Peyer's patch (tissue), 4 donors: ENCODE data around the gene ANKRD61. TPM values are rescaled to one million over a fixed set of nuclear protein-coding genes. Genes with fewer than 3 reads are reported as not detected.
A peak's percentile ranks its signal among the peaks of the same experiment; 100 is the strongest.

Experiments used
- DNase-seq, 3 donors: peaks; one replicate each; pipeline ENCODE4 v3.0.0-alpha.2; 2017 to 2019
- H3K27ac ChIP-seq, 4 donors: fragments of 200-600 bp; sonication (generic); one replicate each; pipeline ENCODE4 v1.5.1; 2016 to 2019
- H3K27me3 ChIP-seq, 2 donors: fragments of 200-600 bp; sonication (generic); one replicate each; pipeline ENCODE4 v1.5.1; 2019
- H3K36me3 ChIP-seq, 3 donors: fragments of 200-600 bp; sonication (generic); one replicate each; pipeline ENCODE4 v1.5.1; 2016 to 2019
- H3K4me1 ChIP-seq, 4 donors: fragments of 200-600 bp; sonication (generic); one replicate each; pipeline ENCODE4 v1.5.1; 2016 to 2019
- H3K4me3 ChIP-seq, 4 donors: fragments of 200-600 bp; sonication (generic); 1 replicate in 3 of 4; 2 replicates in 1 of 4; pipeline ENCODE4 v1.5.1; 2016 to 2019; ENCODE audit warnings: mild to moderate bottlenecking in 1 of 4
- H3K9me3 ChIP-seq, 4 donors: fragments of 200-600 bp; sonication (generic); one replicate each; pipeline ENCODE4 v1.5.1; 2016 to 2019; ENCODE audit warnings: mild to moderate bottlenecking in 1 of 4
- POLR2A ChIP-seq, 2 donors: fragments of 450-650 bp; IDR thresholded peaks; one replicate each; pipeline ENCODE4 v1.5.1; 2017; ENCODE audit warnings: antibody characterized with exemption in 2 of 2, mild to moderate bottlenecking in 2 of 2, moderate library complexity in 2 of 2
- total RNA-seq, 4 donors: library from RNA; depleted of rRNA; stranded (reverse); fragments of >200 nt; gene quantifications; one replicate each; pipeline ENCODE4 v1.1.0, GENCODE V29; 2016
- TF ChIP-seq, protein P1 (sequence below), 6 experiments: fragments of 450-650 bp in 4 of 6; fragments of 200-600 bp in 2 of 6; sonication (generic) in 1 of 6; IDR thresholded peaks; one replicate each; pipeline ENCODE4 v1.5.1; 2017 to 2019; ENCODE audit warnings: antibody characterized with exemption in 6 of 6, mild to moderate bottlenecking in 3 of 6, moderate library complexity in 1 of 6

Gene ANKRD61
- total RNA-seq, 4 donors from 2014 or later, result not detected

DNA sequence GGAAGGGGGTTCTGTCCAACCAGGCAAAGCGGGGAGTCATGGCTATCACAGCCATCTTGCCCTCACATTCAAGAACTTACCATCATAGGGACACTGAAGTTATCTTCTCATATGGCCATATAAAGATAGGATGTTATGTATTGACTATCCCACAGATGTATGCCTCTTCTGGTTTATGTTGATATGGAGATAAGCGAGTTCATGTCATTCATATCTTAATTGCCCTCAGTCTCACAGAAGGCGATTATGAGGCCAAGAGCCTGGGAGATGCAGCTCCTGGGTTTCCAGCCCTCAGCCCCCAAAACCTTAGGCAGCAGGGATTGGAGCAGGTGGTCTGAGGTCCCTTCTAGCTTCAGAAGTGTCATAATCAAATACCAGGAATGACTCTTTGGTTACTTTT, 8.5 kb upstream of the ANKRD61 start:
- DNase-seq, result no peak
- TF ChIP-seq POLR2A (IDR thresholded peaks at IDR 0.05), result no peak
- TF ChIP-seq, protein P1, sequence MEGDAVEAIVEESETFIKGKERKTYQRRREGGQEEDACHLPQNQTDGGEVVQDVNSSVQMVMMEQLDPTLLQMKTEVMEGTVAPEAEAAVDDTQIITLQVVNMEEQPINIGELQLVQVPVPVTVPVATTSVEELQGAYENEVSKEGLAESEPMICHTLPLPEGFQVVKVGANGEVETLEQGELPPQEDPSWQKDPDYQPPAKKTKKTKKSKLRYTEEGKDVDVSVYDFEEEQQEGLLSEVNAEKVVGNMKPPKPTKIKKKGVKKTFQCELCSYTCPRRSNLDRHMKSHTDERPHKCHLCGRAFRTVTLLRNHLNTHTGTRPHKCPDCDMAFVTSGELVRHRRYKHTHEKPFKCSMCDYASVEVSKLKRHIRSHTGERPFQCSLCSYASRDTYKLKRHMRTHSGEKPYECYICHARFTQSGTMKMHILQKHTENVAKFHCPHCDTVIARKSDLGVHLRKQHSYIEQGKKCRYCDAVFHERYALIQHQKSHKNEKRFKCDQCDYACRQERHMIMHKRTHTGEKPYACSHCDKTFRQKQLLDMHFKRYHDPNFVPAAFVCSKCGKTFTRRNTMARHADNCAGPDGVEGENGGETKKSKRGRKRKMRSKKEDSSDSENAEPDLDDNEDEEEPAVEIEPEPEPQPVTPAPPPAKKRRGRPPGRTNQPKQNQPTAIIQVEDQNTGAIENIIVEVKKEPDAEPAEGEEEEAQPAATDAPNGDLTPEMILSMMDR (IDR thresholded peaks at IDR 0.05), result no peak
- H3K36me3 ChIP-seq, result peaks cover 0 to 92% (median 0%) of the 10 kb centered on the region in 3 donors
- no peak overlapping the region for H3K27ac ChIP-seq
- H3K4me1 ChIP-seq, result peaks cover 0 to 15% (median 4%) of the 10 kb centered on the region in 4 donors
- no peaks in the 10 kb centered on the region for H3K27me3 ChIP-seq
- H3K4me3 ChIP-seq, result no peak overlapping the region
- H3K9me3 ChIP-seq, result no peaks in the 10 kb centered on the region

DNA sequence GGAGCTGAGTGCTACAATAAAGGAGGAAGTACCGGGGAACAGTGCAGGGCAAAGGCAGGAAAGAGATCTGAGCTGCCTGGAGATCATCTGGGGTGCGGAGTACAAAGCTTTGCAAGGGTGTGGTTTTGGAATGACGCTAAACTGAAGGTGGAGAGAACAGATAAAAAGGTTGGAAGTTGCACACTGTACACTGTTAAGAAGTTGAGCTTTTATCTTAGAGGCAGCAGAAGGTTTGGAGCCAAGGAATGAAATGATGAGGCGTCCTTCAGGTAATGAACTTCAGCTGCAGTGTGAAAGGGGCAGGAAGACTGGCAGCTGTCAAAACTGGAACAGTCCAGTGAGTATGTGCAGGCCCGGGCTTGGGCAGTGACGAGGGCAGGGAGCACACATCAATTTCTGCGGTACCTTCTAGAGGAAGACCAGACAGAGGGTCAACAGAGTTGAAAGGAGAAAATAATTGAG, 7.2 kb upstream of the ANKRD61 start:
- Histone ChIP-seq H3K36me3 (peaks cover 0 to 92% (median 0%) of the 10 kb centered on the region in 3 donors), H3K4me3 (no peak overlapping the region), H3K27ac (peak overlapping the region in 2 of 4 donors; percentile 56 to 68), H3K27me3 (no peaks in the 10 kb centered on the region), H3K9me3 (no peaks in the 10 kb centered on the region), H3K4me1 (peaks cover 0 to 15% (median 4%) of the 10 kb centered on the region in 4 donors)
- TF ChIP-seq POLR2A (IDR thresholded peaks at IDR 0.05), result peak in 1 of 2 donors; percentile 43
- TF ChIP-seq, protein P1 (IDR thresholded peaks at IDR 0.05), result no peak
- DNase-seq, result peak in 2 of 3 donors; percentile 55 to 71

DNA sequence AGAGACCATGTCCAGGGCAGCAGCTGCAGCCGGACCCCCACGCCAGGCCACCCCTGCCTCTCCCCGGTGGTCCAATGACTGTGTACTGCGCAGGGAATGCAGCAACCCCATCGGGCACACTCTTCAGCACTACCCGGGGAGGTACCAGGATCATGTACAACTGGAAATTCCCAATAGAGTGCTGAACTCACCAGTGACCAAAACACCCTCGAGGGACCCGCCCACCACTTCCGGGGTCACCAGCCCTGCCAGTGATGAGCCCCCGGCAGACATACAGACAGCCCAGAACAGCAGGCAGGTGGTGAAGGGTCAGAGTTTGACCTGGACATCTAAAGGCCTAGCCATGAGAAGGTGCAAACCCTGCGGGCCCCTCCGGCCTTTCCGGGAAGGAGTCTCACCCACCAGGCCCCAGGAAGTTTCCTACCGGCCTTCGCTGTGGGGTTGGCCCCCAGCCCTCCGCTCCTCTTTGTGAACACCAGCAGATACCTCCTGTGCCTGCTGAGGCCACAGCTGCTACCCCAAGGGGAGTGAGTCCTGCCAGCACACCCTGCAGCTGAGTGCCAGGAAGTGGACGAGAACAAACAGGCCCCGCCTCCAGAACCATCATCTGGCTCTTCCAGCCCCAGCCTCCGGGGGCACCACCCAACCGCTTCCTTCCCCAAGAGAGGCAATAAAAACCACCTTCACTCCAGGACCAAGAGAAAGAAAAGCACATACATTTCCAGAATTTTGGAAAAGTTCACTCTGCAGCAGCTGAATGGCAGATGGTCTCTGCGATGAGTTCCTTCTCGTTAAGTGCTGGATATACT, 5.0 kb upstream of the ANKRD61 start:
- Histone ChIP-seq H3K9me3 (no peaks in the 10 kb centered on the region), H3K4me3 (peak overlapping the region; percentile 1 to 34 (median 10)), H3K27me3 (no peaks in the 10 kb centered on the region), H3K4me1 (peaks cover 0 to 15% (median 4%) of the 10 kb centered on the region in 4 donors), H3K36me3 (peaks cover 0 to 92% (median 0%) of the 10 kb centered on the region in 3 donors), H3K27ac (peak overlapping the region; percentile 53 to 76 (median 65))
- TF ChIP-seq, protein P1 (IDR thresholded peaks at IDR 0.05), result peak in 4 of 6 experiments; percentile 22 to 28 (median 27)
- TF ChIP-seq POLR2A (IDR thresholded peaks at IDR 0.05), result no peak
- peak; percentile 70 to 89 (median 80) for DNase-seq

DNA sequence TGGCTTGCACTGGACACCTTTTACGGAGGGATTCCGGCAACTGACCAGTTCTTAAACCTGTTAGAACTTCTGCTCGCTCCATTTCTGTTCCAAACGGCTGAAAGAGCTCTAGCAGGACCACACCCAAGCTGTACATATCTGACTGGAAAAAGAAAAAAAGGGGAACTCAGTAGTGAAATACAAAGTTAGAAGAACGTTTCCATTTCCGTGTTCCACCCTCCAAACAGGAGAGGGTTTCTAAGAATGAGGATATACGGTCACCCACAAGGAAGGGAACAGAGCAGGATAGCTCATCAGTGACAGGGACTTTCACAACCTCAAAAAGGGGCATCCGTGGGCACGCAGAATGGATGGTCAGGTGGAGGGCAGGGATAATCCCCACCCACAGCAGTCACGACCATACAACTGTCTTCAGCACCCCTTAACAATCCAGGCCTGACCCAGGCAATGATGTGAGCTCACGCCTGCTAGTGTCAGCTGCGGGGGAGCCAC, 4.3 kb upstream of the ANKRD61 start:
- Histone ChIP-seq H3K27ac (peak overlapping the region; percentile 53 to 76 (median 64)), H3K36me3 (peaks cover 0 to 93% (median 0%) of the 10 kb centered on the region in 3 donors), H3K9me3 (no peaks in the 10 kb centered on the region), H3K4me3 (peak overlapping the region in 1 of 4 donors; percentile 34), H3K4me1 (peaks cover 0 to 15% (median 4%) of the 10 kb centered on the region in 4 donors), H3K27me3 (no peaks in the 10 kb centered on the region)
- TF ChIP-seq POLR2A (IDR thresholded peaks at IDR 0.05), result no peak
- TF ChIP-seq, protein P1 (IDR thresholded peaks at IDR 0.05), result no peak
- peak in 1 of 3 donors; percentile 43 for DNase-seq

DNA sequence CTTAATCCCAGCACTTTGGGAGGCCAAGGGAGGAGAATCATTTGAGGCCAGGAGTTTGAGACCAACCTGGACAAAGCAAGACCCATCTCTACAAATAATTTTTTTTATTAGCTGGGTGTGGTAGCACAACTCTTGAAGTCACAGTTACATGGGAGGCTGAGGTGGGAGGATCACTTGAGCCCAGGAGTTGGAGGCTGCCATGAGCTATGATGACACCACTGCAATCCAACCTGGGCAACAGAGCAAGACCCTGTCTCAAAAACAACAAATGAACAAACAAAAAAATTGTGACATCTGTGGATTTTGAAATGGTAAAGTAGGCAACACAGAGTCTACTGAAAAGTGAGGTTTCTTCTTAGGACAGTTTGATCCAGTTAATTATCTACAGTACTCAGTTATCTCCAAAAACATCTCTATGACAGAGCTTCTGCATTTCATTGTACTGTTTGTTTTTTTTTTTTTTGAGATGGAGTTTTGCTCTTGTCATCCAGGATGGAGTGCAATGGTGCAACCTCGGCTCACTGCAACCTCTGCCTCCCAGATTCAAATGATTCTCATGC, 3.3 kb upstream of the ANKRD61 start:
- no peaks in the 10 kb centered on the region for H3K9me3 ChIP-seq
- peaks cover 0 to 93% (median 0%) of the 10 kb centered on the region in 3 donors for H3K36me3 ChIP-seq
- H3K27me3 ChIP-seq, result no peaks in the 10 kb centered on the region
- TF ChIP-seq POLR2A (IDR thresholded peaks at IDR 0.05), result no peak
- TF ChIP-seq, protein P1 (IDR thresholded peaks at IDR 0.05), result no peak
- peaks cover 0 to 15% (median 4%) of the 10 kb centered on the region in 4 donors for H3K4me1 ChIP-seq
- H3K4me3 ChIP-seq, result no peak overlapping the region
- DNase-seq, result peak in 1 of 3 donors; percentile 25
- H3K27ac ChIP-seq, result peak overlapping the region in 1 of 4 donors; percentile 53
